ENCODE data around the gene TBC1D25.
"Not testable (repeated sequence)": the region's sequence is repeated elsewhere in the genome, so short reads cannot be mapped to it uniquely, and the experiment has no call there.

TBC1D25 gene

DNA sequence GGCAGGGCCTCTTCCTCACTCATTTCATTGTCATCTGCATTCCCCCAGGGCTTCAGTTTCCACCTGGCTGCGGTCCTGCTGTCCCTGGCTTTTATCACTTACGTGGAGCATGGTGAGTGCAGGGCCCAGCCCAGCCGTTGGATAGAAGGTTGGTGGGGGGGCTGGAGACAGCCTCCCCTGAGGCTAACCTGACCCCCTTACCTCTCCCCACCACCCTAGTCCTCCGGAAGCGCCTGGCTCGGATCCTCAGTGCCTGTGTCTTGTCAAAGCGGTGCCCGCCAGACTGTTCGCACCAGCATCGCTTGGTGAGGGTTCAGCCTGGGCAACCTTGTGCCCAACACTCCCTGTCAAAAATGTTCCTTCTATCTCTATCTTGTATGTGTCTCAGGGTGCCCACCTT is 23.7 kb upstream of the TBC1D25 start:
- DNase-seq (ENCODE audit: low read depth in 2 of 2) = no peak

DNA sequence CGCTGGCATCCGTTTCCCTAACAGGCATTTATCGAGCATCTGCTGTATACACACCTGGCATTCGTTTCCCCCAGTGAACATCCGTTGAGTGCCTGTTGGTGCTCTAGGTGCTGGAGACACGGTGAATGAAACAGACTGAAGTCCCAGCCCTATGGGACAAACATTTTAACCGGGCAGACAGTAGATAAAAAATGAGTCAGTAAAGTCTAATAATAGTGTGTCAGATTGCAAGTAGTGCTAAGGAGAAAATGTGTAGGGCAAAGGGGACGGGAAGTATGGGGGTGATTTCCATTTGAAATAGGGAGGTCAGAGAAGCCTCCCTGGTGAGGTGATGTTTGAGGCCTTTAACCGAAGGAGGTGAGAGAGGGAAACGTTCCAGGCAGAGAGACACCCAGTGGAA is 23.2 kb upstream of the TBC1D25 start:
- no peak for DNase-seq (ENCODE audit: low read depth in 2 of 2)

DNA sequence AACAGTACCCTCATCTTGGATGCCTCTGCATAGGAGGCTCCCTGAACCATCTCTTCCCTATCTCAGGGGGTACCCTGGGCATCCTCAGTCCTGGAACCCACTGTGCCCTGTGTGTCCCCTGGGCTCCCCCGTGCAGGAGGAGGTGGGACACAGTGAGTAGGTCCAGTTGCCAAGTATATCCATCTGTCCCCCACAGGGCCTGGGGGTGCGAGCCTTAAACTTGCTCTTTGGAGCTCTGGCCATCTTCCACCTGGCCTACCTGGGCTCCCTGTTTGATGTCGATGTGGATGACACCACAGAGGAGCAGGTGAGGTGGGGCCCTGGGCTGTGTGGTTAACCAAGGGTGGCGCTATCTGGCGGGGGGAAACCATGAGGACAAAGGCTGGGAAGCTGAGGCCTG is 22.5 kb upstream of the TBC1D25 start:
- DNase-seq (ENCODE audit: low read depth in 2 of 2) = no peak

DNA sequence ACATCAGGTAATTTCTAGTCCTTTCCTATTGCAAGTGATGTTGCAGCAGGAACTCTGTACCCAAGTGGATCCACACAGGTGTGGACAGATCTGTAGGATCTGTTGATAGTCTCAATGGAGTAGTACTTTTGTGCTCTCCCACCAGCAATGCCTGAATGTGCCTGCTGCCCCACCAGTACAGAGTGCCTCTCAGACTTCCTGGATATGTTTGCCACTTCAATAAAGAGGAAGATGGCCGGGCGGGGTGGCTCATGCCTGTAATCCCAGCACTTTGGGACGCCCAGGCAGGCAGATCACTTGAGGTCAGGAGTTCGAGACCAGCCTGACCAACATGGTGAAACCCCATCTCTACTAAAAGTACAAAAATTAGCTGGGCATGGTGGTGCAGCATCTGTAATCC is 20.0 kb upstream of the TBC1D25 start:
- DNase-seq (ENCODE audit: low read depth in 2 of 2) = not testable (repeated sequence)

DNA sequence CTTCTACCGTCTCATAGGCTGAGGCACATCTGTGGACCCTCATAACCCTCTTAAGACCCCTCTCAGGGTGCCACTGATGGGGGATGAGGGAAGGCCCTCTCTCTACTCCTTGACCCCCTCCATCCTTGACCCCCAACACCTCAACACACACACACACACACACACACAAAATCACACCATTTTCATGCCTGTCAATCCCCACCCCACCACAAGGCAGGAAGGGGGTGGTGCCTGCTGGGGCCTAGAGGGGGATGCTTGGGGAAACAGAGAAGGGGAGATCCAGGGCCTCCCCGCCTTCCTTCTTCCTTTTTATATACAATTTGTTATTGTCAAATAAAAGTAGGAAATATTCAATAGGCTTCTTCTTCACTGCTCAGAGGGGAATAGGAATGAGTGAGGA is 19.1 kb upstream of the TBC1D25 start:
- no peak for DNase-seq (ENCODE audit: low read depth in 2 of 2)

DNA sequence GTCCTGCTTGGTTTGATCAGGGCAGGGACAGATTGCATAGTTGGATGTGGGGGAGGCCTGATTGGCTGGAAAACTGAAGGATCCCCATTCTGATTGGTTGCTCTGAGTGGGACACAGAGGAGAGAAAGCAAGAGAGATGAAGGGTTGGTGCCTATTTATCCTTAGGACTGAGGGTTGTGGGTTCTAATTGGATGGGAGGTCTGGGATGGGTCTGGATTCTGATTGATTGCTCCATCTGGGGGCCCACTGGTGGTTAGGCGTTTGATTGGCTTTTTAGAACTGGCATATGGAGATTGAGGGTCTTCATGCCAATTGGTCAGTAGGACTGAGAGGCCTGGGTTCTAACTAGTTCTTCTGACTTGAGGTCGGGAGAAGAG is 18.6 kb upstream of the TBC1D25 start:
- no peak for DNase-seq (ENCODE audit: low read depth in 2 of 2)

DNA sequence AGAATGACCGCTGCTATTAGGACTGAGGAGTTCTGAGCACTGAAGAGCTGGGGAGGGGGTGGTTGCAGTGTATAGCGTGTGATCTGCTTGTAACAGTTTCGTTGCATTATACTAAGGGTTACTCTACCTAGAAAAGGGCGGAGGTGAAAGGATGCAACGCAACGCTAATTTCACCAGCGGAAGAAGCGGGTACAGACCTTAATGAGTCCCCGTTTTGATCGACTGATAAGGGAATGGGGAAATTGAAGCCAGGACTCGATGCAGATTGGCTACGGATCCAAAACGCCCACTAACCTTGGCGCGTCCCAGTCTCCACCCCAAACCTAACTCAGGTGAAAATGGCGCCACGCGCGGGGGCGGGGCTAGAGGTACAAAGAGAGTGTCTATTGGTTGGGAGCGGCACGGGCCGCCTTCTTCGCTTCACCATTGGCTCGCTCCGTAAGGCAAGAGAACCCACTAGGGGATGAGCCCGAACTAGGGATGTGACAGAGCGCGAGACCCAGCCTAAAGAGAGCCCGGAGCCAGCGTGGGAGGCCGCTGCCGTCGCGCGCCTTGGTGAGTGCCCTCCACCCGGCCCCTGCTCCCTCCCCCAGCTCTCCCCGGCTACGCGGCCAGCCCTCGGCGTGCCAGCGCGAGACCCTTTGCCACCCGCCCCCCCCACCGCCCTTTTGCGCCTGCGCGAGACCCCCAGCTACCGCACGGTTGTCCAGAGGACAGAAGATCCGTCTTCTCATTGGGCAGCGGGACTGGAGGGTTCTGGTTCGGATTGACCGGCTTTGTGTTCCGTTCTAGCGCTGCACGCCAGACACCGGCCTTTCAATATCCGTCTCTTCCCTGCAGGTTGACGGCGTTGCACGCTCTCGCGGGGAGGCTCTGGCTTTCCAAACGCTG is 17.9 kb upstream of the TBC1D25 start, which contains the start of gene EBP:
EBP (plus strand) TSS at position 456 of the 891 bp plus-strand sequence. CDS start 1,964 bp downstream, outside the sequence.
- peak; percentile 77 to 84 for DNase-seq (ENCODE audit: low read depth in 2 of 2)

DNA sequence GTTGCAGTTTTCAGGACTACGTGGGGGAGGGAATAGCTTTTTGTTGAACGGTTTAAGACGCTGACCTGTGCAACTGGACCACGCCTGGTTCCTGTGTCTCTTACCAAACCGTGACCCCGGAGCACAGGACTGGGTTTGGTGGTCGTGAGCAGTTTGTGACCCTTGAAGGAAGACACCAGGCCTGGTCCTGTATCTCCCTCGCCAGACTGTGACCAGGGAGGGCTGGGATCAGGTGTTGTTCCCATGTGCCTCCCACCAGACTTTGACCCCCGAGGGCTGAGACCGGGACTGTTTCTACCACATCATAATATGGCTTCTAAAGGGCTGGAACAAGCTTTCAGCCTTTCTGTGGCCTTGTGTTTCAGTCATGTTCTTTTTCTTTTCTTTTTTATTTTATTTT is 17.2 kb upstream of the TBC1D25 start:
- DNase-seq (ENCODE audit: low read depth in 2 of 2) = no peak

DNA sequence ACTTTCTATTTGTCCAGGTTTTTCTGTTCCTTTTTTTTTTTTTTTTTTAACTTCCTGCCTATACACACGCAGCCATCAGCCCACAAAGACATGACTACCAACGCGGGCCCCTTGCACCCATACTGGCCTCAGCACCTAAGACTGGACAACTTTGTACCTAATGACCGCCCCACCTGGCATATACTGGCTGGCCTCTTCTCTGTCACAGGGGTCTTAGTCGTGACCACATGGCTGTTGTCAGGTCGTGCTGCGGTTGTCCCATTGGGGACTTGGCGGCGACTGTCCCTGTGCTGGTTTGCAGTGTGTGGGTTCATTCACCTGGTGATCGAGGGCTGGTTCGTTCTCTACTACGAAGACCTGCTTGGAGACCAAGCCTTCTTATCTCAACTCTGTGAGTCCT is 15.8 kb upstream of the TBC1D25 start:
- DNase-seq (ENCODE audit: low read depth in 2 of 2) = no peak

DNA sequence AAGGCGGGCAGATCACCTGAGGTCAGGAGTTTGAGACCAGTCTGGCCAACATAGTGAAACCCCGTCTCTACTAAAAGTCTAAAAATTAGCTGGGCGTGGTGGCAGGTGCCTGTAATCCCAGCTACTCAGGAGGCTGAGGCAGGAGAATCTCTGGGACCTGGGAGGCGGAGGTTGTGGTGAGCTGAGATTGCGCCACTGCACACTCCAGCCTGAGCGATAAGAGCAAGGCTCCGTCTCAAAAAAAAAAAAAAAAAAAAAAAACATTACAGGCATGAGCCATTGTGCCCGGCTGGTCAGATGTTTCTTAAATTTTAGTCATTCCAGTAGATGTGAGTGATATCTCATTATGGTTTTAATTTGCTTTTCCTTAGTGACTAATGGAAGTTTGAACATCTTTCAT is 13.7 kb upstream of the TBC1D25 start:
- not testable (repeated sequence) for DNase-seq (ENCODE audit: low read depth in 2 of 2)

DNA sequence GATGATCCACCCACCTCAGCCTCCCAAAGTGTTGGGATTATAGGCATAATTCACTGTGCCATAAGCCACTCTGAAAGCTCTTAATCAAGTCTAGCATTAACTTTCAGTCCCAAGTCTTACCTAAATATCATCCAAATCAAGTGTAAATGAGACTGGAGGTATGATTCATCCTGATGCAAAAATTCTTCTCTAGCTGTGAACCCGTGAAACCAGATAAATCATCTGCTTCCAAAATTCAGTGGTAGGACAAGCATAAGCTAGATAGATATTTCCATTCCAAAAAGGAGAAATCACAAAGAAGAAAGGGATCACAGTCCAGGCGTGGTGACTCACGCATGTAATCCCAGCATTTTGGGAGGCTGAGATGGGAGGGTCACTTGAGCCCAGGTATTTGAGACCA is 8.8 kb upstream of the TBC1D25 start:
- no peak for DNase-seq (ENCODE audit: low read depth in 2 of 2)

DNA sequence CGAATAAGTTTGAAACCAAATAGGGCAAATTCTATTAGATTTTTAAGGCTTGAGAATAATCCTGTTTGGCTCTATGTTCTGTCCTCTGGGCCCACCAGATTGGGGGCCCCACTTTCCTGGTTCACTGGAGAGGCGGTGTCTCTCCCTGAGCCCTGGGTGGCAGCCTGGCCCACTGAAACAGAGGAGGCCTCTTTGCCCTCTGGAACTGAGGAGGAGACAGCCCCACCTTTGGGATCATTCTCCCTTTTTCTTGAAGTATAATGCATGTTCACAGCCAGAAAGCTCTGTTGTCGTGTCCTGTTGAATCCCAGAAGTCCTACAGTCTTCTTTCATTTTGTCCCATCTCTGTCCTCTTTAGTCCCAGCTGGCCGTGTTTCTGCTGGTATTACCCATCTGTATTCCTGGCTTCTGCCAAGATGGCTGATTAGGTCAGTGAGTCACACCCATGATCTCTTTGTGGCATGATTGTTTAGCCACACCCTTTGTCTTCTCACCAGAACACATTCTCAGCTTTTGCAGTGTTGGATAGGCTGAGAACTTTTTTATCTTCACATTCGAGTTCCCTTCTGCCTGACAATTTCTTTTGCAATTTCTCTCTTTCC is 8.1 kb upstream of the TBC1D25 start:
- DNase-seq (ENCODE audit: low read depth in 2 of 2) = no peak

DNA sequence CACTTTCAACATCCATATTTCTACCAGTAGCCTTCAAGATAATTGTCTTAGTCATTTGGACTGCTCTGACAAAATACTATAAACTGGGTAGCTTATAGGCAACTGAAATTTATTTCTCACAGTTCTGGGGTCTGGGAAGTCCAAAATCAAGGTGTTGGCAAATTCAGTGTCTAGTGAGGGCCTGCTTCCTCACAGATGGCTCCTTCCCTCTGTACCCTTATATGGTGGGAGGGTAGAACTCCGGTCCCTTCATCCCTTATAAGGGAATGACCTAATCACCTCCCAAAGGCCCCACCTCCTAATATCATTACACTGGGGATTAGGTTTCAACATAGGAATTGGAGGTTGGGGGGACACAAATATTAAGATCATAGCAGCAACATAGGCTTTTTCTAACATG is 7.4 kb upstream of the TBC1D25 start:
- no peak for DNase-seq (ENCODE audit: low read depth in 2 of 2)

DNA sequence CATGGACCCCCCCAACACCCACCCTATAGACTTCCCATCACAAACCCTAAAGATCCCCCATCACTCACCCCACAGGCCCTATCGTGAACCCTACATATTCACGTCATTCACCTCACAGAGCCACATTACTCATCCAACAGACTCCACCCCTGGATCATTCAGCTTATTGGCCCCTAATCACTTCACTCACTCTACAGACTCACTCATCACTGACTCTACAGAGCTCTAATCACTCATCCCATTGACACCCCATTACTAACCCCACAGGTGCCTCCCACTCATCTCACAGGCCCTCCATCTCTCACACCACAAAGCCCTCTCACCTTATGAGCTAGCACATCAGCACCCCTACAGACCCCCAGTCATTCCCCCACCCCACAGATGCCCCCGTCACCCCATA is 6.3 kb upstream of the TBC1D25 start:
- DNase-seq (ENCODE audit: low read depth in 2 of 2) = no peak

DNA sequence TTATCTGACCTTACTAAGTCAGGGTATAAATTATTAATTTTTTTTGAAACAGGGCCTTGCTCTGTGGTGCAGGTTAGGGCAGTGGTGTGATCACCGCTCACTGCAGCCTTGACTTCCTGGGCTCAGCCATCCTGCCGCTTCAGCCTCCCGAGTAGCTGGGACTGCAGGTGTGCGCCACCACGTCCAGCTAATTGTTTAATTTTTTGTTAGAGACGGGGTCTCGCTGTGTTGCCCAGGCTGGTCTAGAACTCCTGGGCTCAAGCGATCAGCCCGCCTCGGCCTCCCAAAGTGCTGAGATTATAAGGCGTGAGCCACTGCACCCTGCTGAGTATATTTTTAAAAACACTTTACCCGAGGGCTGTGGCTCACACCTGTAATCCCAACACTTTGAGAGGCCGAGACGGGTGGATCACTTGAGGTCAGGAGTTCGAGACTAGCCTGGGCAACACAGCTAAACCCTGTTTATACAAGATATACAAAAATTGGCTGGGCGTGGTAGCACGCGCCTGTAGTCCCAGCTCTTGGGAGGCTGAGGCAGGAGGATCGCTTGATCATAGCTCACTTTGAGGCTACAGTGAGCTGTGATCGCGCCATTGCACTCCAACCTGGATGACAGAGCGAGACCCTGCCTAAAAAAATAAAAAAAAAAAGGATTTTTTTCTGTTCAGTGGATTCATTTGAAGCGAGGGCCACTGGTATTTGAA is 721 bp upstream of the TBC1D25 start:
- DNase-seq (ENCODE audit: low read depth in 2 of 2) = no peak

DNA sequence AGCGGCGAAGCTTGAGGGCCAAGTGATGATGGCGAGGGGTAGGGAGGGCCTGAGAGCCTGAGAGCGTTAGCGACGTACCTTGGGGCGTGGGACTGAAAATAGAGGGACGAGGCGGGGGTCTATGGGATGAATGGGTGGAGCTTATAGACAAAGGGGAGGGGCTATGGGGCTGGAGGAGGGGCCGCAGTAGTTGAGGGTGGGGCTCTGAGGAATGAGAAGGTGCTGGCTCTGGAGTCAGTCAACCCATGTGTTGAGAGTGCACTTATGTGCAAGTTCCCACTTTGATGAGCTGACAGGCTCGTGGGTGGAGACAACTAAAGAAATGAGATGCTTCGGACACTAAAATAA is 488 bp downstream of the TBC1D25 start:
- peak; percentile 13 to 32 for DNase-seq (ENCODE audit: low read depth in 2 of 2)

DNA sequence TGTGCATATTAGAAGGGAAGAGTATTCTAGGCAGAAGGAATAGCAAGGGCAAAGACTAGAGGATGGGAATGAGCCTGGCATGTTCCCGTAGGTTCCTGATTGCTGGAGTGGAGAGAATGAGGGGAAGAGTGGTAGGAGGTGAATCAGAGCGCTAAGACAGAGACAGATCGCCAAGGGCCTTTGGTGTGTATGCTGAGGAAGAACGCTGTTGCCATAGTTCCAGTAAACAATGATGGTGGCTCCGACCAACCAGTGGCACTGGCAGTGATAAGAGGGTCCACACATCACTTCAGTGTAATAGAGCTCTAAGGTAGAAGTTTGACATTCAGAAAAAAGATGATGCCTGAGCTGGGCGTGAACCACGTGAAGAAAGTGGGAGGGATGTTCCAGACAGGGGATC is 966 bp downstream of the TBC1D25 start:
- DNase-seq (ENCODE audit: low read depth in 2 of 2) = no peak

DNA sequence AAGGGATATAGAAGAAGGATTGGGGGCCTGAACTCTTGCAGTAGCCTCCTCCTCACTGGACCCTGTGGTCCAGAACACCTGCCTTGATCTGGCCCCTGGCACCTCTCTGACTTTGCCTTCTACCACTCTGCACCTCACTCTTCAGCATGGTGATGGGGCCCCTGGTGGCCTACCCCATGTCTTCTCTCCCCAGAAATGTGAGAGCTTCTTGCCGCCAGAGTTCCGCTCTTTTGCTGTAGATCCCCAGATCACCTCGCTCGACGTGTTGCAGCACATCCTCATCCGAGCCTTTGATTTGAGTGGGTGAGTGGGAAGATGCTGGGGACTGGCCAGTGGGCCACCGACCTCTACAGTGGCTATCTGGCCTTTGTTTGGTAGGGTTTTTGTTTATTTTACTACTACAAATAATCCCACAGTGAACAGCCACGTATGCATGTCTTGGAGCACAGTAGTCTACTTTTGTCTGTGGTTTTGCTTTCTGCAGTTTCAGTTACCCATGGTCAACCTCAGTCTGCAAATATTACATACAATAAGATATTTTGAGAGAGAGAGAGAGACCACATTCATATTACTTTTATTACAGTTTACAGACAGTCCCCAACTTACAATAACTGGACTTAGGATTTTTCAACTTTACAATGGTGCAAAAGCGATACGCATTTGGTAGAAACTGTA is 1.8 kb downstream of the TBC1D25 start:
- no peak for DNase-seq (ENCODE audit: low read depth in 2 of 2)

DNA sequence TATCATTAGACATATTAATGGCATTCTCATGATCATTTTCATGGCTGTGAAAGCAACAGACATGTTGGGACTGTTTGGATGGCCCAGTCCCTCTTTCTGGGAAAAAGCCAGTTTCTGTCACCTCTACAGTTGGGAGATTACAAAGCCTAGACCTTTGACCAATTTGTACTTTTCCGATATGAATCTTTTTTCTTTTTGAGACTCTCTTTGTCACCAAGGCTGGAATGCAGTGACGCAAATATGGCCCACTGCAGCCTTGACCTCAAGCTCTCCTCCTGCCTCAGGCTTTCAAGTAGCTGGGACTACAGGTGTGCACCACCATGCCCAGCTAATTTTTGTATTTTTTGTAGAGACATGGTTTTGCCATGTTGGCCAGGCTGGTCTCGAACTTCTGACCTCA is 9.4 kb downstream of the TBC1D25 start:
- DNase-seq (ENCODE audit: low read depth in 2 of 2) = no peak

DNA sequence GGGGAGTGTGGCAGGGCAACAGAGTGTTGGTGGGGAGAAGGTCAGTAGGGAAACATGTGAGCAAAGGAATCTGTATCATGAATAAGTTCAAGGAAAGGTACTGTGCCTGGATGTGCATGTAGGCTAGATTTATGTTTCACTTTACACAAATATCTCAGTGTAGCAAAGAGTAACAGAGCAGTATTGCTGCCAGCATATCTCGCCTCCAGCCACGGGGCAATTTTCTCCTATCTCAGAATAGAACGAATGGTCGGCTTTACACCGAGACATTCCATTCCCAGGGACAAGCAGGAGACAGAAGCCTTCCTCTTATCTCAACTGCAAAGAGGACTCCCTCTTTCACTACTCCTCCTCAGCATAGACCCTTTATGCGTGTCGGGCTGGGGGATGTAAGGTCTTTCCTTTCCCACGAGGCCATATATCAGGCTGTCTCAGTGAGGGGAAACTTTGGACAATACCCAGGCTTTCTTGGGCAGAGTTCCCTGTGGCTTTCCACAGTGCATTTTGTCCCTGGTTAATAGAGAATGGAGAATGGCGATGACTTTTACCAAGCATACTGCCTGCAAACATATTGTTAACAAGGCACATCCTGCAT is 16.3 kb downstream of the TBC1D25 start:
- DNase-seq (ENCODE audit: low read depth in 2 of 2) = not testable (repeated sequence)

DNA sequence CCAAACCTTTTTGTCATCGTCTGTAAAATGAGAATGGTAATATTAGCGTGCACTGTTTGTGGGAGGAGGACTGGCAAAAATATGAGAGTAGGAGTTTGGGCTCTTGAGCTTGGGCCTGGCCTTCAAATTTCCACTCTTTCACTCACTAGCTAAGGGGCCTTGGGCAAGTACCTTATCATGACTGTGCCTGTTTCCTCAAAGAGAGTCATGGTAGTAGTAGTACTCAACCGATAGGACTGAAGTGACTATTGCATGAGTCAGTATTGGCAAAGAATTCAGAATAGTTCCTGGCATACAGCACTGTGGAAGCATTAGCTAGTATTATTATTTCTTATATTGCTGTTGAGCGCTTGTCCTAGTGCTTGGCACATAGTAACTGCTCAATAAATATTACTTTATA is 18.8 kb downstream of the TBC1D25 start:
- DNase-seq (ENCODE audit: low read depth in 2 of 2) = no peak

DNA sequence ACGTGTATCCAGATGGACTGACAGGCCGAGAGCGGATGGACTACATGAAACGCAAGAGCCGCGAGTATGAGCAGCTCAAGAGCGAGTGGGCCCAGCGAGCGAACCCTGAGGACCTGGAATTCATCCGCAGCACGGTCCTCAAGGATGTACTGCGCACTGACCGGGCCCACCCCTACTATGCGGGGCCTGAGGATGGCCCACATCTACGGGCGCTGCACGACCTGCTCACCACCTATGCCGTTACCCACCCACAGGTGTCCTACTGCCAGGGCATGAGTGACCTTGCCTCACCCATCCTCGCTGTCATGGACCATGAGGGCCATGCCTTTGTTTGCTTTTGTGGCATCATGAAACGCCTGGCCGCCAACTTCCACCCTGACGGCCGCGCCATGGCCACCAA is 20.1 kb downstream of the TBC1D25 start:
- no peak for DNase-seq (ENCODE audit: low read depth in 2 of 2)

Measured in activated CD8-positive, alpha-beta memory T cell treated with anti-CD3 and anti-CD28 coated beads for 4 hours (primary cell).